Measurements from ENCODE around the gene FXYD6.

Gene FXYD6

GRCh38 chr11:117910525-117910924 lies 34.1 kb upstream of the FXYD6 start:
- DNase-seq: no peak

GRCh38 chr11:117909611-117910382 lies 33.3 kb upstream of the FXYD6 start:
- no peak for DNase-seq

- DNase-seq: no peak
Measured at GRCh38 chr11:117908959-117909610, 32.6 kb upstream of the FXYD6 start.

- no peak for DNase-seq
Measured at GRCh38 chr11:117908109-117908895, 31.8 kb upstream of the FXYD6 start.

- no peak for DNase-seq
Measured at GRCh38 chr11:117907276-117908108, 31.0 kb upstream of the FXYD6 start.

- DNase-seq: no peak
Measured at GRCh38 chr11:117906710-117907109, 30.3 kb upstream of the FXYD6 start.

GRCh38 chr11:117906126-117906525 lies 29.7 kb upstream of the FXYD6 start:
- no peak for DNase-seq

- no peak for DNase-seq
Measured at GRCh38 chr11:117905524-117905923, 29.1 kb upstream of the FXYD6 start.

- no peak for DNase-seq
Measured at GRCh38 chr11:117903505-117904382, 27.3 kb upstream of the FXYD6 start.

- DNase-seq: no peak
Measured at GRCh38 chr11:117902001-117902845, 25.8 kb upstream of the FXYD6 start.

- no peak for DNase-seq
Measured at GRCh38 chr11:117901601-117902000, 25.1 kb upstream of the FXYD6 start.

- DNase-seq: peak; percentile 88
Measured at GRCh38 chr11:117900720-117901440, 24.4 kb upstream of the FXYD6 start.

- DNase-seq: no peak
Measured at GRCh38 chr11:117900121-117900648, 23.7 kb upstream of the FXYD6 start.

GRCh38 chr11:117898059-117898458 lies 21.6 kb upstream of the FXYD6 start:
- no peak for DNase-seq

GRCh38 chr11:117892651-117893050 lies 16.2 kb upstream of the FXYD6 start:
- DNase-seq: no peak

- no peak for DNase-seq
Measured at GRCh38 chr11:117891362-117891761, 14.9 kb upstream of the FXYD6 start.

GRCh38 chr11:117888139-117888566 lies 11.7 kb upstream of the FXYD6 start:
- peak; percentile 99 for DNase-seq

GRCh38 chr11:117887431-117888138 lies 11.1 kb upstream of the FXYD6 start:
- peak; percentile 100 for DNase-seq

GRCh38 chr11:117885777-117886176 lies 9.3 kb upstream of the FXYD6 start:
- DNase-seq: no peak
